Progenitor cell of endocrine pancreas (in vitro differentiated cells): ENCODE data around the gene NINL. TPM values are rescaled to one million over a fixed set of nuclear protein-coding genes. Genes with fewer than 3 reads are reported as not detected.

Source experiments
- DNase-seq: peaks from one replicate; pipeline ENCODE4 v3.0.0; 2021; ENCODE audit warnings: low spot score; ENCODE audit not compliant: unreplicated experiment
- H3K27ac Mint-ChIP-seq: 2 replicates; pipeline ENCODE4 v1.8.0; 2021; ENCODE audit warnings: mild to moderate bottlenecking, moderate library complexity, mixed read lengths
- H3K27me3 Mint-ChIP-seq: 2 replicates; pipeline ENCODE4 v1.8.0; 2021; ENCODE audit warnings: mixed read lengths
- H3K36me3 Mint-ChIP-seq: 2 replicates; pipeline ENCODE4 v1.8.0; 2022; ENCODE audit warnings: mixed read lengths; ENCODE audit not compliant: insufficient read depth
- H3K4me1 Mint-ChIP-seq: 2 replicates; pipeline ENCODE4 v1.8.0; 2021; ENCODE audit warnings: low read depth, mixed read lengths
- H3K4me3 Mint-ChIP-seq: 2 replicates; pipeline ENCODE4 v1.8.0; 2021; ENCODE audit warnings: low read depth, mild to moderate bottlenecking, moderate library complexity, mixed read lengths
- H3K9me3 Mint-ChIP-seq: 2 replicates; pipeline ENCODE4 v1.8.0; 2021; ENCODE audit warnings: low read depth, mixed read lengths
- total RNA-seq: library from RNA; stranded (reverse); gene quantifications from 2 replicates; pipeline ENCODE4 v1.2.1, GENCODE V29; 2021
- TF ChIP-seq, protein P1 (sequence below): fragments of 200-600 bp; sonication (generic); IDR thresholded peaks from one replicate; pipeline ENCODE4 v1.5.0; 2021; ENCODE audit warnings: antibody characterized with exemption, mild to moderate bottlenecking; ENCODE audit not compliant: unreplicated experiment

The NINL gene
- total RNA-seq, 1 donor from 2014 or later, result 125 TPM

GRCh38 chr20:25421102-25421501, 164.2 kb downstream of the NINL start:
- Mint-ChIP-seq H3K27ac (no peak overlapping the region), H3K4me3 (no peak overlapping the region), H3K9me3 (no peaks in the 10 kb centered on the region), H3K27me3 (no peaks in the 10 kb centered on the region), H3K4me1 (no peaks in the 10 kb centered on the region), H3K36me3 (peaks cover 11% of the 10 kb centered on the region)
- no peak for DNase-seq
- TF ChIP-seq, protein P1, sequence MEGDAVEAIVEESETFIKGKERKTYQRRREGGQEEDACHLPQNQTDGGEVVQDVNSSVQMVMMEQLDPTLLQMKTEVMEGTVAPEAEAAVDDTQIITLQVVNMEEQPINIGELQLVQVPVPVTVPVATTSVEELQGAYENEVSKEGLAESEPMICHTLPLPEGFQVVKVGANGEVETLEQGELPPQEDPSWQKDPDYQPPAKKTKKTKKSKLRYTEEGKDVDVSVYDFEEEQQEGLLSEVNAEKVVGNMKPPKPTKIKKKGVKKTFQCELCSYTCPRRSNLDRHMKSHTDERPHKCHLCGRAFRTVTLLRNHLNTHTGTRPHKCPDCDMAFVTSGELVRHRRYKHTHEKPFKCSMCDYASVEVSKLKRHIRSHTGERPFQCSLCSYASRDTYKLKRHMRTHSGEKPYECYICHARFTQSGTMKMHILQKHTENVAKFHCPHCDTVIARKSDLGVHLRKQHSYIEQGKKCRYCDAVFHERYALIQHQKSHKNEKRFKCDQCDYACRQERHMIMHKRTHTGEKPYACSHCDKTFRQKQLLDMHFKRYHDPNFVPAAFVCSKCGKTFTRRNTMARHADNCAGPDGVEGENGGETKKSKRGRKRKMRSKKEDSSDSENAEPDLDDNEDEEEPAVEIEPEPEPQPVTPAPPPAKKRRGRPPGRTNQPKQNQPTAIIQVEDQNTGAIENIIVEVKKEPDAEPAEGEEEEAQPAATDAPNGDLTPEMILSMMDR, result no peak

GRCh38 chr20:25418776-25419175, 166.6 kb downstream of the NINL start:
- no peaks in the 10 kb centered on the region for H3K4me1 Mint-ChIP-seq
- no peaks in the 10 kb centered on the region for H3K27me3 Mint-ChIP-seq
- DNase-seq, result no peak
- no peaks in the 10 kb centered on the region for H3K9me3 Mint-ChIP-seq
- no peak overlapping the region for H3K4me3 Mint-ChIP-seq
- TF ChIP-seq, protein P1, result no peak
- peaks cover 6% of the 10 kb centered on the region for H3K36me3 Mint-ChIP-seq
- H3K27ac Mint-ChIP-seq, result no peak overlapping the region

GRCh38 chr20:25408890-25409289, 176.4 kb downstream of the NINL start:
- H3K27me3 Mint-ChIP-seq, result no peaks in the 10 kb centered on the region
- H3K36me3 Mint-ChIP-seq, result peaks cover 1% of the 10 kb centered on the region
- H3K27ac Mint-ChIP-seq, result peak overlapping the region; percentile 58
- H3K4me1 Mint-ChIP-seq, result peaks cover 14% of the 10 kb centered on the region
- DNase-seq, result no peak
- TF ChIP-seq, protein P1, result no peak
- H3K9me3 Mint-ChIP-seq, result peaks cover 7% of the 10 kb centered on the region
- H3K4me3 Mint-ChIP-seq, result peak overlapping the region; percentile 2

- DNase-seq, result no peak
- H3K4me3 Mint-ChIP-seq, result peak overlapping the region; percentile 83
- no peaks in the 10 kb centered on the region for H3K27me3 Mint-ChIP-seq
- peak overlapping the region; percentile 98 for H3K27ac Mint-ChIP-seq
- no peaks in the 10 kb centered on the region for H3K36me3 Mint-ChIP-seq
- peaks cover 14% of the 10 kb centered on the region for H3K4me1 Mint-ChIP-seq
- TF ChIP-seq, protein P1, result no peak
- H3K9me3 Mint-ChIP-seq, result peaks cover 13% of the 10 kb centered on the region
These were observed 177.2 kb downstream of the NINL start for GRCh38 chr20:25408170-25408547.

DNA sequence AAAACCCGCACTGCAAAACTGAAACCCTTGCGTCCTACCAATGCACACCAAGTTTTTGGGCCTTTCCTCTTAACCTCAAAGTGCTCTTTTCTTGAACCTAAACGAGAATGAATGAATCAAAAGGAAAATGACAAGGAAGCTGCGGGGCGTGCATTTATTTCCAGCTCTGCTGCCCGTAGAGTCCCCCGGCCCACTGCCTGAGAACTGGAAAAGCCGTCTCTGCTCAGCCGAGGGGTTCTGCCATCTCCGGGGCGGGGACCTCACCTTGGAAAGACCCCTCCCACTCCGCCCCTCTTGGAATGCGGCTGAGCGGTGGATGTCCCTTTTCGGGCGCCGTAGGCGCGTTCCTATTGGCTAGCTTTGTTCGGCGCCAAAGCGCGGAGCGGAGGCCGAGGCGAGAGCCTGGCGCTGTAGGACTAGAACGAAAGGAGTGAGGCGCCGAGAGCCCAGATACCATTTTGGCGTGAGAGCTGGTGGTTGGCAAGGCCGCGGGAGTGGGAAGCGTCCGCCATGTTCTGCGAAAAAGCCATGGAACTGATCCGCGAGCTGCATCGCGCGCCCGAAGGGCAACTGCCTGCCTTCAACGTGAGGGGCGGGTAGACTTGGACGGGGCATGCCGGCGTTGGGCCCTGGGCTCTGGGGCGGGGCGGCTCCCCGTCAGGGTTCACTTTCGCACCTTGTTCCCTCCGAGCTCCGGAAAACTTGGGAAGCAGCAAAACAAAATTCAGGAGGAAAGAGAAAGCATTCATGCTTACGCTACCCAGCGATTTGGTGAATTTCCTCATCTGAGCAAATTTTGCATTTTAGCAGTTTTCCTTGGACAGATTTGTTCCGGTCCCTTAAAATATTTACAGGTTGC, 177.8 kb downstream of the NINL start, which contains the start of gene GINS1:
Gene GINS1 (plus strand): TSS at position 363 of the 859 bp plus-strand sequence. CDS start 148 bp downstream, at position 511.
- Mint-ChIP-seq H3K9me3 (peaks cover 16% of the 10 kb centered on the region), H3K36me3 (peaks cover 1% of the 10 kb centered on the region), H3K27me3 (no peaks in the 10 kb centered on the region), H3K4me1 (peaks cover 14% of the 10 kb centered on the region), H3K4me3 (peak within 1 kb of the TSS; percentile 83), H3K27ac (peak within 1 kb of the TSS; percentile 98)
- TF ChIP-seq, protein P1, result no peak
- DNase-seq, result peak; percentile 91

Other genes with a start within 250 kb of the NINL start
- 51.3 and 54.9 TPM in 2 replicates for gene ABHD12, start 194.7 kb downstream of the NINL start, total RNA-seq
- 25.2 and 29.0 TPM in 2 replicates for gene GINS1, start 177.9 kb downstream of the NINL start, total RNA-seq
- gene NANP, start 38.5 kb upstream of the NINL start, total RNA-seq, result 3.3 and 4.0 TPM in 2 replicates
- 22.0 and 22.4 TPM in 2 replicates for gene ZNF337, start 111.3 kb upstream of the NINL start, total RNA-seq